T-cell (primary cell): ENCODE measurements around the gene SLC37A1. TPM values are rescaled to one million over a fixed set of nuclear protein-coding genes. Genes with fewer than 3 reads are reported as not detected.

Source experiments
- ATAC-seq, 4 experiments: fragments of 200-7000 bp in 3 of 4; fragments of 150-1000 bp in 1 of 4; cut with Tn5 transposase; replicated peaks in 1 of 4; 1 replicate in 3 of 4; 2 replicates in 1 of 4; pipeline ENCODE4 v1.10.0; 2021; ENCODE audit warnings: moderate library complexity in 3 of 4, mild to moderate bottlenecking in 2 of 4, moderate number of reproducible peaks in 1 of 4
- CTCF ChIA-PET, 2 donors: fragments of 300-600 bp; sonication (Branson Sonifier 250); formaldehyde crosslinking; loops; one replicate each; lab custom pipeline; 2022; ENCODE audit warnings: antibody characterized with exemption in 2 of 2; lab: Charles Lee
- POLR2A ChIA-PET, 2 donors: fragments of 300-600 bp; sonication (Branson Sonifier 250); formaldehyde crosslinking; loops; one replicate each; lab custom pipeline; 2022; ENCODE audit warnings: antibody characterized with exemption in 2 of 2; lab: Charles Lee
- DNase-seq, 35 experiments: peaks; one replicate each; pipeline versions ENCODE4 v3.0.0 to v3.0.0-alpha.2; 2013 to 2023
- H3K27ac ChIP-seq: one replicate; pipeline ENCODE4 v1.5.1; 2013; ENCODE audit warnings: low read length
- H3K27me3 ChIP-seq, 2 experiments: replicated peaks in 1 of 2; 1 replicate in 1 of 2; 2 replicates in 1 of 2; pipeline versions ENCODE4 v1.6.1 to v1.7.0; 2013; ENCODE audit warnings: low read length in 1 of 2, mixed read lengths in 1 of 2; ENCODE audit not compliant: control insufficient read depth in 2 of 2, insufficient read depth in 2 of 2; ENCODE audit errors: extremely low read depth in 1 of 2
- H3K36me3 ChIP-seq, 2 donors: 1 replicate in 1 of 2; 2 replicates in 1 of 2; pipeline versions ENCODE4 v1.6.1 to v1.7.0; 2013; ENCODE audit warnings: low read length in 1 of 2; ENCODE audit not compliant: control insufficient read depth in 2 of 2, insufficient read depth in 1 of 2; ENCODE audit errors: extremely low read depth in 1 of 2
- H3K4me1 ChIP-seq, 2 experiments: 1 replicate in 1 of 2; 2 replicates in 1 of 2; pipeline versions ENCODE4 v1.6.1 to v1.7.0; 2013; ENCODE audit warnings: low read length in 2 of 2, mixed read lengths in 1 of 2; ENCODE audit not compliant: insufficient read depth in 2 of 2, control insufficient read depth in 1 of 2; ENCODE audit errors: extremely low read depth in 1 of 2
- H3K4me3 ChIP-seq, 2 donors: 1 replicate in 1 of 2; 2 replicates in 1 of 2; pipeline versions ENCODE4 v1.5.1 to v1.7.0; 2013; ENCODE audit warnings: mild to moderate bottlenecking in 2 of 2, low read length in 1 of 2, moderate library complexity in 1 of 2; ENCODE audit not compliant: control insufficient read depth in 1 of 2; ENCODE audit errors: extremely low read depth in 1 of 2
- H3K9me3 ChIP-seq: 2 replicates; pipeline ENCODE4 v1.7.0; 2013
- H3K27ac Mint-ChIP-seq, 2 donors: one replicate each; pipeline ENCODE4 v1.8.0; 2020 to 2021; ENCODE audit warnings: mild to moderate bottlenecking in 2 of 2, mixed read lengths in 2 of 2
- H3K27me3 Mint-ChIP-seq, 2 donors: one replicate each; pipeline ENCODE4 v1.8.0; 2021 to 2022; ENCODE audit warnings: mixed read lengths in 2 of 2
- H3K36me3 Mint-ChIP-seq: one replicate; pipeline ENCODE4 v1.8.0; 2021; ENCODE audit warnings: mixed read lengths
- H3K4me1 Mint-ChIP-seq, 3 donors: one replicate each; pipeline ENCODE4 v1.8.0; 2020 to 2022; ENCODE audit warnings: mixed read lengths in 3 of 3, mild to moderate bottlenecking in 1 of 3
- H3K4me3 Mint-ChIP-seq, 3 donors: one replicate each; pipeline ENCODE4 v1.8.0; 2020 to 2022; ENCODE audit warnings: mild to moderate bottlenecking in 3 of 3, mixed read lengths in 3 of 3, moderate library complexity in 3 of 3
- H3K9me3 Mint-ChIP-seq, 3 donors: one replicate each; pipeline ENCODE4 v1.8.0; 2020 to 2022; ENCODE audit warnings: mixed read lengths in 3 of 3
- WGBS: methylation state at CpG from one replicate; pipeline ENCODE4 v1.1.5; 2013; ENCODE audit warnings: missing lambda C conversion rate; ENCODE audit not compliant: insufficient coverage; 5-methylcytosine and 5-hydroxymethylcytosine counted together
- total RNA-seq, 35 experiments: library from RNA in 6 of 35; stranded (reverse) in 6 of 35; fragments of 120-200 nt in 1 of 35; gene quantifications; one replicate each; pipeline versions ENCODE4 v1.2.1 to v1.2.4 and lab custom pipeline; 2013 to 2026

The SLC37A1 gene
- total RNA-seq, 5 donors from 2014 or later (not counting 1 experiment from before 2014, with no cell fraction given), result 18.7 to 26.3 (median 22.6) TPM

GRCh38 chr21:42472521-42472920 is 41.1 kb upstream of the SLC37A1 start:
- H3K9me3 Mint-ChIP-seq, result no peaks in the 10 kb centered on the region

GRCh38 chr21:42473498-42474042 is 40.1 kb upstream of the SLC37A1 start:
- no peaks in the 10 kb centered on the region for H3K36me3 ChIP-seq
- CTCF ChIA-PET, result interaction anchor here in 1 of 2 donors (1.2 kb wide), 1 partner anchor 214 kb away, joined by 5 read pairs; no protein-coding TSS in a partner anchor
- H3K27ac ChIP-seq, result no peak overlapping the region
- Mint-ChIP-seq H3K4me1 (no peaks in the 10 kb centered on the region), H3K9me3 (no peaks in the 10 kb centered on the region), H3K4me3 (no peak overlapping the region), H3K27me3 (peaks cover 0 to 5% of the 10 kb centered on the region in 2 donors), H3K36me3 (no peaks in the 10 kb centered on the region), H3K27ac (no peak overlapping the region)
- no peaks in the 10 kb centered on the region for H3K4me1 ChIP-seq
- peaks cover 0 to 35% of the 10 kb centered on the region in 2 experiments for H3K27me3 ChIP-seq
- H3K4me3 ChIP-seq, result no peak overlapping the region
- POLR2A ChIA-PET, result no interaction called here
- ATAC-seq, result no peak
- DNase-seq, result no peak
- WGBS, result 92% methylated on average over 4 of the region's 9 CpGs
- H3K9me3 ChIP-seq, result no peaks in the 10 kb centered on the region

More at GRCh38 chr21:42472521-42472920, 41.1 kb upstream of the SLC37A1 start:
- Mint-ChIP-seq H3K36me3 (no peaks in the 10 kb centered on the region), H3K27ac (no peak overlapping the region), H3K4me1 (peaks cover 1 to 3% (median 2%) of the 10 kb centered on the region in 3 donors), H3K27me3 (peaks cover 0 to 5% of the 10 kb centered on the region in 2 donors), H3K4me3 (no peak overlapping the region)
- H3K36me3 ChIP-seq, result no peaks in the 10 kb centered on the region
- POLR2A ChIA-PET, result no interaction called here
- no peak overlapping the region for H3K4me3 ChIP-seq
- no CpG with 5 or more reads among the region's 7 CpGs for WGBS
- no peaks in the 10 kb centered on the region for H3K4me1 ChIP-seq
- H3K27me3 ChIP-seq, result peaks cover 0 to 35% of the 10 kb centered on the region in 2 experiments
- CTCF ChIA-PET, result no interaction called here
- H3K27ac ChIP-seq, result no peak overlapping the region
- H3K9me3 ChIP-seq, result no peaks in the 10 kb centered on the region
- DNase-seq (no peak), ATAC-seq (no peak)

DNA sequence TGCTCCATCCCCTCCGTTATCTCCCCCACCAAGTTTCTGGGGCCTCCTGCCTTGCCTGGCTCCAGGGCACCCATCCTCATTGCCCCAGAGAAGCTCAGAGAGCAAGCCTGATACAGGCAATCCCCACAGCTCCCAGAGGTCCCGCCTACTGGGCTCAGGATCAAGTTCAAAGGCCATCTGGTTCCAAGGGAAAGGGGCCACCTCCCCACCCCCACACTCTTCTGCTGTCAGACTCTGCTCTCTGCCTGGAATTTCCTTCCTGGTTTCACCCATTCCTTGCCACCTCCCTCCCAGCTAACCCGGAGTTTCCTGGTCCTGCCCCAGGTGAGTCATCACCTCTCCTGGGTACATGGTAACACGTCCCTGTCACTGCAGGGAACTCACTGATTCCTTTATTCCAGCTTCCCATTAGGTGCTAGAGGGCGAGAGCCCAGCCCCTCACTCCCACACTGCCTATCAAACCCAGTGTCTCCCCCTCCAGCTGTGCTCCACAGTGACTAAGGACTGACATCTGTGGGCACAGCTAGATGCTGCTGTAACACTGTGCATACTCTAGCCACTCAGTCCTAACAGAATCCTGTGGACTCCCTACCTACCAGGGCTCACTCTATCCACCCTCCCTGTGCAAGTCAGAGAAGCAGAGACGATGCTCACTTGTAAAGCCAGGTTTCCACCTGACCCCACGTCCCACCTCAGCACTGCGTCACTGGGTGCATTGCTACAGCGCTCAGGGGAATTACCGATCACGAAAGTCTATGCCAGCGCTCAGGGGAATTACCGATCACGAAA is 39.4 kb upstream of the SLC37A1 start:
- no peaks in the 10 kb centered on the region for H3K4me1 ChIP-seq
- Mint-ChIP-seq H3K4me1 (peaks cover 0 to under 1% (median 0%) of the 10 kb centered on the region in 3 donors), H3K27me3 (peaks cover 0 to 5% of the 10 kb centered on the region in 2 donors), H3K9me3 (no peaks in the 10 kb centered on the region), H3K4me3 (no peak overlapping the region), H3K27ac (no peak overlapping the region), H3K36me3 (no peaks in the 10 kb centered on the region)
- ChIA-PET CTCF (interaction anchor here in 1 of 2 donors (1.2 kb wide), 1 partner anchor 215 kb away, joined by 5 read pairs; no protein-coding TSS in a partner anchor), POLR2A (no interaction called here)
- peaks cover 0 to 35% of the 10 kb centered on the region in 2 experiments for H3K27me3 ChIP-seq
- 76% methylated on average over 9 of the region's 14 CpGs for WGBS
- H3K9me3 ChIP-seq, result no peaks in the 10 kb centered on the region
- DNase-seq, result peak in 1 of 35 experiments; percentile 42
- no peaks in the 10 kb centered on the region for H3K36me3 ChIP-seq
- peak in 1 of 4 experiments; percentile 59 for ATAC-seq
- no peak overlapping the region for H3K27ac ChIP-seq
- no peak overlapping the region for H3K4me3 ChIP-seq

DNA sequence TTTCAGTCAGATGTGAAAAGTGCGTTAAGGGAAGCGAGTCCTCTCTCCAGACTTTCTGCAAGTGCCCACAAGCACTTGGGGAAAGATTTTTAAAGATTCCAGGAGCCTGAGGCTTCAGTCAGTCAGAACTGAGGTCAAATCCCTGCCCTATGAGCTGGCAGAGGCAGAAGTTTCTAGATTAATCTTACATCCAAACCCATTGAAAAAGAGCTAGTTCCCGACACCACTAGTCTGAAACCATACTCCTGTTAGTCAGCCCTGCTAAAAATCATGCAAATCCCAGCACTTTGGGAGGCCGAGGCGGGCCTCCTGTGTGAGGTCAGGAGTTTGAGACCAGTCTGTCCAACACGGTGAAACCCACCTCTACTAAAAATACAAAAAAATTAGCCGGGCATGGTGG is 38.6 kb upstream of the SLC37A1 start:
- CTCF ChIA-PET, result interaction anchor here in 1 of 2 donors (0.7 kb wide), 1 partner anchor 39 kb away, joined by 3 read pairs; no protein-coding TSS in a partner anchor
- Mint-ChIP-seq H3K27me3 (peaks cover 0 to 5% of the 10 kb centered on the region in 2 donors), H3K27ac (no peak overlapping the region), H3K4me1 (peaks cover 0 to 8% (median 0%) of the 10 kb centered on the region in 3 donors), H3K4me3 (no peak overlapping the region), H3K36me3 (no peaks in the 10 kb centered on the region), H3K9me3 (no peaks in the 10 kb centered on the region)
- WGBS, result 100% methylated on average over 2 of the region's 7 CpGs
- POLR2A ChIA-PET, result no interaction called here
- Histone ChIP-seq H3K27ac (no peak overlapping the region), H3K27me3 (peaks cover 0 to 35% of the 10 kb centered on the region in 2 experiments), H3K36me3 (no peaks in the 10 kb centered on the region), H3K4me3 (no peak overlapping the region), H3K9me3 (no peaks in the 10 kb centered on the region), H3K4me1 (no peaks in the 10 kb centered on the region)
- DNase-seq (no peak), ATAC-seq (no peak)

- H3K4me3 ChIP-seq, result no peak overlapping the region
- WGBS, result 84% methylated on average over 11 of the region's 18 CpGs
- H3K27ac ChIP-seq, result no peak overlapping the region
- Mint-ChIP-seq H3K27ac (no peak overlapping the region), H3K4me3 (no peak overlapping the region), H3K27me3 (peaks cover 0 to 5% of the 10 kb centered on the region in 2 donors), H3K36me3 (no peaks in the 10 kb centered on the region), H3K9me3 (no peaks in the 10 kb centered on the region), H3K4me1 (peaks cover 0 to 8% (median 0%) of the 10 kb centered on the region in 3 donors)
- peaks cover 0 to 35% of the 10 kb centered on the region in 2 experiments for H3K27me3 ChIP-seq
- no peaks in the 10 kb centered on the region for H3K9me3 ChIP-seq
- ATAC-seq (no peak), DNase-seq (no peak)
- no peaks in the 10 kb centered on the region for H3K36me3 ChIP-seq
- H3K4me1 ChIP-seq, result no peaks in the 10 kb centered on the region
- ChIA-PET POLR2A (no interaction called here), CTCF (interaction anchor here in 1 of 2 donors (0.7 kb wide), 1 partner anchor 38 kb away, joined by 3 read pairs; no protein-coding TSS in a partner anchor)
Observed at GRCh38 chr21:42475526-42476387, 37.9 kb upstream of the SLC37A1 start.
